GM06990 (cell line): ENCODE data around the gene ARF1.

ENCODE experiments used
- DNase-seq: peaks from one replicate; pipeline ENCODE4 v3.0.0-alpha.2; 2011; ENCODE audit not compliant: insufficient read length; ENCODE audit errors: extremely low read depth
- H3K27me3 ChIP-seq: replicated peaks from 2 replicates; pipeline ENCODE4 v1.6.0; 2011; ENCODE audit warnings: low read length; ENCODE audit not compliant: control insufficient read depth, insufficient read depth
- H3K36me3 ChIP-seq: 2 replicates; pipeline ENCODE4 v1.5.1; 2011; ENCODE audit warnings: low read length; ENCODE audit not compliant: control insufficient read depth, insufficient read depth
- H3K4me3 ChIP-seq: replicated peaks from 2 replicates; pipeline ENCODE4 v1.5.1; 2011; ENCODE audit warnings: low read depth, mild to moderate bottlenecking, control low read depth, low read length
- TF ChIP-seq, protein P1 (sequence below): IDR thresholded peaks from 2 replicates; pipeline ENCODE4 v1.5.1; 2011; ENCODE audit warnings: low read length, control low read depth, mild to moderate bottlenecking, inconsistent platforms; ENCODE audit not compliant: insufficient read depth, poor library complexity, severe bottlenecking

ARF1 gene

DNA sequence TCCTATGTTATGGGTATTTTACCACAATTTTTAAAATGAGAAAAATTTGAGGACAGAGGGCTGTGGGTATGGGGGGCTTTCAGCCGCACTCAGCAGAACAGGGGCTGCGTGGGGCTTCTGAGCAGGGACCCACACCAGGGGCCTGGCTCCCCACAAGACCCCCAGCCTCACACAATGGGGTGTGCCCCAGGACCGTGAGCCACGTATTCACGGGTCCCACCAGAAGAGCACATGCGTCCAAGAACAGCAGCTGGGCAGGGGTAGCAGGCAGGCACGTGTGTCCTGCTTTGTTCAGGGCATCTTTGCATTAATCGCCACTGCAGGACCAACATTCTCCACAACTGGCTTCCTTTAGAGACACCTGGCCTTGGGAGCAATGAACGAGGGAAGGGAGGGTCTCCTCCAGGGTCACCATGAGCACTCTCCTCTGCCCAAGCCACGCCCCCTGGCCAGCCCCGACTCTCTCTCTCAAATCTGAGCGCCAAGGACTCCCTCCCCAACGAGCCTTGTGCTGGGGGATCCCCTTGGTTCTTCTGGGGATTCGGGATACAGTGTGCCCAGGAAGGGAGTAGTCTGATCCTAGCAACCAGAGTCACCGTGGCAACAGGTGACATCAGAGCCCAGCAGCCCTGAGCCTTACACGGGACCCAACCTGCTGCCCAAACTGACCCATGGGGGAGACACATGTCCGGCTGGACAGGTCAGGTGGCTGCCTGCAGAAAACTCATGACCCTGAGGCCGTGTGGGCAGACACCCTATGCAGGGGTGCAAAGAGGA, 7.4 kb upstream of the ARF1 start:
- Histone ChIP-seq H3K36me3 (no peaks in the 10 kb centered on the region; the same call in 1 of the 2 replicates), H3K27me3 (no peaks in the 10 kb centered on the region), H3K4me3 (no peak overlapping the region)
- no peak for DNase-seq
- TF ChIP-seq, protein P1, sequence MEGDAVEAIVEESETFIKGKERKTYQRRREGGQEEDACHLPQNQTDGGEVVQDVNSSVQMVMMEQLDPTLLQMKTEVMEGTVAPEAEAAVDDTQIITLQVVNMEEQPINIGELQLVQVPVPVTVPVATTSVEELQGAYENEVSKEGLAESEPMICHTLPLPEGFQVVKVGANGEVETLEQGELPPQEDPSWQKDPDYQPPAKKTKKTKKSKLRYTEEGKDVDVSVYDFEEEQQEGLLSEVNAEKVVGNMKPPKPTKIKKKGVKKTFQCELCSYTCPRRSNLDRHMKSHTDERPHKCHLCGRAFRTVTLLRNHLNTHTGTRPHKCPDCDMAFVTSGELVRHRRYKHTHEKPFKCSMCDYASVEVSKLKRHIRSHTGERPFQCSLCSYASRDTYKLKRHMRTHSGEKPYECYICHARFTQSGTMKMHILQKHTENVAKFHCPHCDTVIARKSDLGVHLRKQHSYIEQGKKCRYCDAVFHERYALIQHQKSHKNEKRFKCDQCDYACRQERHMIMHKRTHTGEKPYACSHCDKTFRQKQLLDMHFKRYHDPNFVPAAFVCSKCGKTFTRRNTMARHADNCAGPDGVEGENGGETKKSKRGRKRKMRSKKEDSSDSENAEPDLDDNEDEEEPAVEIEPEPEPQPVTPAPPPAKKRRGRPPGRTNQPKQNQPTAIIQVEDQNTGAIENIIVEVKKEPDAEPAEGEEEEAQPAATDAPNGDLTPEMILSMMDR = no peak

DNA sequence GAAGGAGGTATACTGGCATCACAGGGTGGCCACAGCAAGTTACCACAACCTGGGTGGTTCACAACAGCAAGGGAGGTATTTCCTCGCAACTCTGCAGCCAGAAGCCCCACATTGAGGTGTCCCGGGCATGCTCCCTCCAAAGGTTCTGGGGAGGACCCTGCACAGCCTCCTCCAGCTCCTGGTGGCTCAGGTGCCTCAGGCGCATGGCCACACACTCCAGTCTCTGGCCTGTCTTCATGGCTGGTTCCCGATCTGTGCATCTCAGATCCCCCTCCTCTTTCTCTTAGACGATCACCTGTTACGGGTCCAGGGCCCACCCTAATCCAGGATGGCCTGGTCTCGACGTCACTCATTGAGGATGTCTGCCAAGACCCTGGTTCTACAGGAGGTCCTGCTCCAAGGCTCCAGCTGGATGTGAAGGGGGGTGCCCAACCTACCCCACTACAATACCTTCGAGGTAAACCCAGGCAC, 6.7 kb upstream of the ARF1 start:
- TF ChIP-seq, protein P1 = no peak
- H3K36me3 ChIP-seq = no peaks in the 10 kb centered on the region; the same call in 1 of the 2 replicates
- H3K27me3 ChIP-seq = no peaks in the 10 kb centered on the region
- DNase-seq = no peak
- H3K4me3 ChIP-seq = no peak overlapping the region

DNA sequence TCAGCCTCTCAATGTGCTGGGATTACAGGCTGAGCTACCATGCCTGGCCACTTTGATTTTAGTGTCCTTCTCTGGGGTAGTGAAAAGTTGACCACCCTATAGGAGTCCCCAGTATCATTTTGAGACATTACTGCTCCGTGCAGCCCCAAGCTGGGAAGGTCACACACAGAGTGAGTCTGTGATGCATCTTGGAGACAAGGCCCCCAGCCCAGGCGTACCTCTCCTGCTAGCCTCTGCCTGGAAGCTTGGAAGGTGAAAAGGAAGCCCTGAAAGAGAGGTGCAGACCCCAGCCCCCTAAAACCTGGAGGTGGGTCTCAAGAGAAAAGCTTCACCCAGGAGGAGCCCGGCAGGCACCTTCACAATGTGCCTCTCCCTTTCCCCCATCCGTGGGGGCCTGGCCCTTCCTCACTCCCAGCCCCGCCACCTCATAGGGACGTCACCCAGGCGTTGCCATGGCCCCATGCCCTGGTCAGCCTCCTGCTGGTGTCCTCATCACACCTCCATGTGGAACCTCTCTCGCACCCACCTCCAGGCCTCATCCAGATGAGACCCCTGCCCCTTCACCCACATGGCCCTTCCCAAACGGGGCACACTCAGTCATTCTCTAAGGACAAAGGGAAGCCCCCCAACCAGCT, 5.6 kb upstream of the ARF1 start:
- TF ChIP-seq, protein P1 = no peak
- no peaks in the 10 kb centered on the region for H3K27me3 ChIP-seq
- DNase-seq = no peak
- H3K4me3 ChIP-seq = no peak overlapping the region
- no peaks in the 10 kb centered on the region; the same call in 1 of the 2 replicates for H3K36me3 ChIP-seq

DNA sequence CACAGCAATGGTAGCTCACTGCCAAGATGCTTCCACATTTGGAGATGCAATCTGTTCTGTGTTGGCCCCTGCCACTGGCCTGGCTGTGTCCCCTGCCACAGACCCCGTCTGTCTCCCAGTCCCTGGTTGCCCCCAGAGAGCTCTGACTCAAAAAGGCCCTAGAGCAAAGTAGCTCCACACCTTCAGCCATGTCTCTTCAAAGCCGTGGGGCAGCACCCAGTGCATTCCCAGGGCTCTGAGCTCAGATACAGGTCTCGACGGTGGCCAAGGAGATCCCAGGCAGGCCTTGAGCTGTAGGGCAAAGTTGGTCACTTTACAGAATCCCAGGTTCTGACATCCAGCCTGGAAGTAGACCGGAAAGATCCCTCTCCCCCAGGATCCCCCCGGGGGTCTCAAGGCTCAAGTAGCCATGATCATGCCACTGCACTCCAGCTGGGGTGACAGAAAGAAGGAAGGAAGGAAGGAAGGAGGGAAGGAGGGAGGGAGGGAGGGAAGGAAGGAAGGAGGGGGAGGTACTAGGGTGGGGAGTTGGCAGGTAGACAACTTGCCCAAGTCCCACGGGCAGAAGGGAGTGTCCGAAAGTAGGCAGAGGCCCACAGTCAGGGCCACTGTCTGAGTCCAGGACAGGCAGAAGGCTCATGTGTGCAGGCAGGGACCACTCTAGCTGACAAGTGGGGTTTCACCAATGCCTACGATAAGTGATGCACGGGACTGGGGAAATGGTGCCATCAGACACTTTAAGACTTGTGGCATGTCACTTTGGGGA, 4.8 kb upstream of the ARF1 start:
- H3K36me3 ChIP-seq = no peaks in the 10 kb centered on the region; the same call in 1 of the 2 replicates
- H3K4me3 ChIP-seq = no peak overlapping the region
- TF ChIP-seq, protein P1 = no peak
- DNase-seq = no peak
- H3K27me3 ChIP-seq = no peaks in the 10 kb centered on the region

DNA sequence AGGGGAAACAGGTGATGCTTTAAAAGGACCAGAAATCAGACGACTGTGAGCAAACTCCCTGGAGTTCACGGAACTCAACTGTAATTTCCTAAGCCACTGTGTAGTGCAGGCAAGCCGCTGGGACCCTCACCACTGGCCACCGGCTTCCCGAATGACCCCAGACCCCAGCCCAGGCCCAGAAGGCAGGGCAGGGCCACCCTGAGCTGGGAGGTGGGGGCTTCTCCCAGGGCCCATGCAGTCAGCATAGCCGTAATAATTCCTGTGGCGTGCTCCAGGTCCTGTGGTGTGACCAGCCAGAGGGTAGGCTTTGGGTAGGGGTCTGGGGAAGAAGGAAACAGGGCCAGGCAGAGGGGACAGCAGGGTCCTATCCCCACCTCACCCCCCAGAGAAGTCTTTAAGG, 3.5 kb upstream of the ARF1 start:
- TF ChIP-seq, protein P1 = no peak
- no peak for DNase-seq
- Histone ChIP-seq H3K36me3 (no peaks in the 10 kb centered on the region; the same call in 1 of the 2 replicates), H3K4me3 (no peak overlapping the region), H3K27me3 (no peaks in the 10 kb centered on the region)
